A549 treated with GW870086 at 1 μM for 4 hours (cell line): ENCODE data around the gene CDK16. TPM values are rescaled to one million over a fixed set of nuclear protein-coding genes. Genes with fewer than 3 reads are reported as not detected.

Experiments
- total RNA-seq: library from RNA; stranded (reverse); fragments of 200-300 nt; extraction: Qiagen RNA extraction; gene quantifications from 5 replicates; pipeline ENCODE4 v1.2.3, GENCODE V29; 2022; ENCODE audit warnings: low read depth

The CDK16 gene
- total RNA-seq, result 90.7 to 114 TPM (median 107 TPM) in 5 replicates

DNA sequence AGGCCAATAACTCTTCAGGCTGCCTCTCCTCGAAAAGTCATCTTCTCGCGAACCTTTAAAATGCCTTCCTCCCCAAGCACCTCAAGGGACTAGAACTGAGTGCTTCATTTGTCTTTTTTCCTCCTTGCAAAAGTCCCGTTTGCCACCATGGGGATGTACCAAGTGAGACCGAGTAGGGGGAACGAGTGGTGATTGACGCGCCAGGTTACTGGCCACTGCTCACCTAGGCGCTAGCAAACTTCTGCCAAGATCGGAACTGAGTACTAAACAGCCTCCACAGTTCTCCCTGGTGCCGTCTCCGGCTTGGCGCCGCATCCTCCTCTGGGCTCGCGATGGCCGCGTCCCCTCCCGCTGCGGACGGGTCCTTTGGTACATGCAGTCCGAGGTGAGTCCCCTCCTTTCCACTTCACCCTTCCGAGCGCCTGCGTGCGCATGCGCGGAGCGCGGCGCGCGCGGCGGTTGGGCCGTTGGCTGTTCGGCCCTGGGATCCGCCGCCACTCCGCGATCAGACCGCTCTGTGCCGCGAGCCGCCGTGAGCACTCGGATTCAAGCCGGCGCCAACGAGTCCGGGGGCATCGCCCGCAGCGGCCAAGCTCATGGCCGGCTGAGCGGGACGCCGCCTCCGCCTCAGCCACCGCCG, at the start of gene CDK16:
TSS of gene CDK16 (plus strand) at position 402 of the 640 bp plus-strand sequence. CDS start 4,877 bp downstream, outside the sequence.

DNA sequence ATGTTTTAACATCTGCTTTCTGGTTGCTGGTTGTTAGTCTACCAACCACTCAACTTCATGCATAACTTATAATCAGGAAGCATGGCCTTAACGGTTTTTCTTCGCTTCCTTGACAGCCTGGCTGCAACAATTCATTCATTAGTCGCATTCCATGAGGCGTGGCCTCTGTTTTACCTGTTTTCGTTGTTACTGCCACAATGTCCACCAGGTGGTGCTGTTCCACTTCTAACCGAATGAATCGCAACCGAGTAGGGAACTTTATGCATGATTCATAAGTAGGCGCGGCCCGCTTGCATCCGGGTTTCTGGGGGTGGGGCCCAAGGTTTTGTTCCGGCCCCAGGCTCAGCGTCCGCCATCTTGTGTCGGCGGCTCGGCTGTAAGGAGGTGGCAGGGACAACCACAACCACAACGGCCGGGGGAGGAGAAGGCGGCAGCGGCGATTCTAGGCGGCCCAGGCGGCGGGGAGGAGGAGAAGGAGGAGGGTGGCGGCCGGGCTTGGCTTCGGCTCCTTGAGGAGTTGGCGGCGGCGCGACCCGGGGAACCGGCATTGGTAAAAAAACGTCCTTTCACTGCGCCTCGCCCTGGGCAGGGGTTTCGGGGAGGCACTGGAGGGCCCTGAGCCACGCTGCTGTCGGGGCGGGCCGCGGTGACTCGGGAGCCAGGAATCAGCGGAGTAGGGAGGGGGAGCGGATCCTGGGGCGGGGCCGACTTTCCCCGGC, 24.8 kb upstream of the CDK16 start, which contains the start of gene UBA1:
TSS of gene UBA1 (plus strand) at position 355 of the 719 bp plus-strand sequence. CDS start 4,974 bp downstream, outside the sequence.

DNA sequence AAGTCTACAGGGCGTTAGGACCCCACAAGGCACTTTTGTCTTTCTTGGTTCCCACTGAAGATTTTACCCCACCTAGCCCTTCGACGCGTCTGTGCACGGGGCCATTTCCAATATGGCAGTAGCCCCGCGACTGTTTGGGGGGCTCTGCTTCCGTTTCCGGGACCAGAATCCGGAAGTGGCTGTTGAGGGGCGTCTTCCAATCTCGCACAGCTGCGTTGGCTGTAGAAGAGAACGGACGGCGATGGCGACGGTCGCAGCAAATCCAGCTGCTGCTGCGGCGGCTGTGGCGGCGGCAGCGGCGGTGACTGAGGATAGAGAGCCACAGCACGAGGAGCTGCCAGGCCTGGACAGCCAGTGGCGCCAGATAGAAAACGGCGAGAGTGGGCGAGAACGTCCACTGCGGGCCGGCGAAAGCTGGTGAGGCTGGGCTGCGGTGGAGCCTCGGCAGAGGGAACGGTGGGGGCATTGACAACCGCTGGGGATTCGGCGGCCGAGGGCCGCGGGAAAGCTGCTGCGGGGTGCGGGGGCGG, 14.4 kb downstream of the CDK16 start, which contains the start of gene USP11:
TSS of gene USP11 (plus strand) at position 207 of the 530 bp plus-strand sequence. CDS start at position 242, 35 bp downstream.

Other genes starting within 250 kb of the CDK16 start
- 0.09 TPM in 1 of 5 replicates, not detected in the others for gene RGN, start 140.2 kb upstream of the CDK16 start, total RNA-seq
- gene NDUFB11, start 74.0 kb upstream of the CDK16 start, total RNA-seq, result 160 to 183 TPM (median 166 TPM) in 5 replicates
- gene RBM10, start 73.5 kb upstream of the CDK16 start, total RNA-seq, result 30.5 to 41.1 TPM (median 37.6 TPM) in 5 replicates
- 165 to 203 TPM (median 189 TPM) in 5 replicates for gene UBA1, start 24.9 kb upstream of the CDK16 start, total RNA-seq
- 48.7 to 57.2 TPM (median 52.6 TPM) in 5 replicates for gene USP11, start 14.3 kb downstream of the CDK16 start, total RNA-seq
- gene ZNF157, start 151.9 kb downstream of the CDK16 start, total RNA-seq, result 0.06 to 0.07 TPM (median 0.06 TPM) in 3 of 5 replicates, not detected in the others